ENCODE results near the gene KDELR1. TPM values are rescaled to one million over a fixed set of nuclear protein-coding genes. Genes with fewer than 3 reads are reported as not detected.
A peak's percentile ranks its signal among the peaks of the same experiment; 100 is the strongest.

The KDELR1 gene
- total RNA-seq, 1 experiment from 2014 or later = 82.2 TPM

DNA sequence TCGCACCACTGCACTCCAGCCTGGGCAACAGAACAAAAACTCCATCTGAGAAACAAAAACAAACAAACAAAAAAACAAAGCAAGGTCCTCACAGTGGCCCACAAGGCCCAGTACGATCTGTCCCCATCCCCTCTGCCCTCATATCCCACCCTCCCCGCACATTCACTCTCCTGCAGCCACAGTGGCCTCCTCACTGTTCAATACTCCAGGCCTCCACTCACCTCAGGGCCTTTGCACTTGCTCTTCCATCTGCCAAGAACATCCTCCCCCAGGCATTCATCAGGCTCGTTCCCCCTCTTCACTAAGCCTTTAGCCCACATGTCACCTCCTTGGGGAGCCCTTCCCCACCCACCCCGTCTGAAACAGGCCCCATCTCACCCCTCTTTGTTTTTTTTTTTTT is 32.2 kb downstream of the KDELR1 start:
- in situ Hi-C loops (cut with HindIII; ENCODE audit: low pct_unique_long_range_greater_than_20kb, low sequenced_read_pairs) = no loop called here
- DNase-seq (ENCODE audit: low read depth, low spot score) = no peak

DNA sequence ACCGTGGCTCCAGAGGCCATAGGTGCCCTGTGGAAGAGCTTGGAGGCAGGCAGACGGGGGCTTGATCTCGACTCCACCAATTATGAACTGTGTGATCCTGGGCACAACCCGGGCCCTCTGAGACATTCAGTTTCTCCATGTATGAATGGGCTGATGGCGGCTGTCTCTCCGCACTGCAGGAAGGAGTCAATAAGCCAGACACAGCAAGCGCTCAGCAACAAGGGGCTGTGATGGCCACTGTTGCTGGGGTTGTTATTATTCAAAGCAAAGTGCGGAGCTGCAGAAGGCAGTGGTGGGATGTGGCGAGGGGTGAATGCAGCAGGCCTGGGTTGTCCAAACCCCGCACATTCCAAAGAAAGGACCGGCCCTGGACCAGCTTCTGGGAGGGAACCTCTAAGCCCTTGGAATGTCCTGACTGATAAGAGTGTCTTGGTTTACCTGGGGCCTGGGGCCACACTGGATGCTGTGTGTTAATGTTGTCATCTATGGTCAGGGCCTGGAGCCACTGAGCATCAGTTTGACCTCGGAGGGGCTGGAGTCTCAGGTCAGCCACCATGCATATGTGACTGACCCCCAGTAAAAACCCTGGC is 35.9 kb downstream of the KDELR1 start:
- DNase-seq (ENCODE audit: low read depth, low spot score) = no peak
- in situ Hi-C loops (cut with HindIII; ENCODE audit: low pct_unique_long_range_greater_than_20kb, low sequenced_read_pairs) = no loop called here

DNA sequence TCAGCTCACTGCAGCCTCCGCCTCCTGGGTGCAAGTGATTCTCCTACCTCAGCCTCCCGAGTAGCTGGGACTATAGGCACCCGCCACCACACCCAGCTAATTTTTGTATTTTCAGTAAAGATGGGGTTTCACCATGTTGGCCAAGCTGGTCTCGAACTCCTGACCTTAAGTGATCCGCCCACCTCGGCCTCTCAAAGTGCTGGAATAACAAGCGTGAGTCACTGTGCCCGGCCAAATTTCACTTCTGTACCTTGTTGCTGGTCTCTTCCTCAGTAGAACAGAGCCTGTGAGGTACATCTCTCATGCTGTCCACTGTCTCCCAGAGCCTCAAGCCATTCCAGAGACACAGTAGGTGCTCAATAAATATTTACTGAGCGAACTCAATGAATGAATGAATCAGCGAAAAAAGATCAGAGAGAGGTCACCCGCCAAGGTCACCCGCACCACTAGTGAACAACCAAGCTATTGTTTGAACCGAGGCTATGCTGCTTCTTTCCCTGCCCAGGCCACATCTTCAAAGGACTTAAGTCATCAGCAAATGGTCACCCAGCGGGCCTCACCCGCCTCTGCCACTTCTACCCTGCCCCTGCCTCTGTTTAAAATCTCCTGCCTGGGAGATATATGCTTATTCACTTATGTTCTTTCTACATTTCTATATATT is 36.9 kb downstream of the KDELR1 start:
- DNase-seq (ENCODE audit: low read depth, low spot score) = peak; percentile 64
- in situ Hi-C loops (cut with HindIII; ENCODE audit: low pct_unique_long_range_greater_than_20kb, low sequenced_read_pairs) = no loop called here

DNA sequence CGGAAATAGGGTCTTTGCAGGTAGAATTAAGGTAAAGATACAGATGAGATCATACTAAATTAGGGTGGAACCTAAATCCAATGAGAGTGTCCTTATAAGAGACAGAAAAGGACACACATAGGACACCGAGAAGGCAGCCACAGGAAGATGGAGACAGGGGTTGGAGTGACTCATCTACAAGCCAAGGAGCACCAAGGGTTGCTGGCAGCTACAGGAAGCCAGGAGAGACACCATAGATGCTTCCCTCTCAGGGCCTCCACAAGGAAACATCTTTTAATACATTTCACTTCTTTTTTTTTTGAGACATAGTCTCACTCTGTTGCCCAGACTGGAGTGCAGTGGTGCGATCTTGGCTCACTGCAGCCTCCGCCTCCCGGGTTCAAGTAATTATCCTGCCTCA is 37.7 kb downstream of the KDELR1 start:
- in situ Hi-C loops (cut with HindIII; ENCODE audit: low pct_unique_long_range_greater_than_20kb, low sequenced_read_pairs) = no loop called here
- no peak for DNase-seq (ENCODE audit: low read depth, low spot score)

DNA sequence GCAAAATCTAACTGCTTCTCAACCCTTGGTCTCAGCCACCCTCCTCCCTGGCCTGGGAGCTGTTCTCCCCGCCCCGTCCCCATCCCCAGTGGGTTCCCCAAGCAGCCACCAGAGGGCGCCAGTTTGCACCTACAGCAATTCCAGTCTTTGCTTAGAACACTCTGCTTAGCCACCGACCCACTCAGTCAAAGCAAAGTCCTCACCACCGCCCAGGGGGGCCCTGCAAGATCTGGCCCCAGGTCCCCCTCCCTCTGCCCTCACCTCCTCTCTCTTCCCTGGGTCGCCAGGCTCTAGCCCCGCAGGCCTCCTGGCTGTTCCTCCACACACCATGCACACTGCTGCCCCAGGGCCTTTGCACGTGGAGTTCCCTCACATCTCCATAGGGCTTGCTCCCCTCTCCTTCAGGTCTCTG is 40.0 kb downstream of the KDELR1 start:
- in situ Hi-C loops (cut with HindIII; ENCODE audit: low pct_unique_long_range_greater_than_20kb, low sequenced_read_pairs) = no loop called here
- DNase-seq (ENCODE audit: low read depth, low spot score) = peak; percentile 76

DNA sequence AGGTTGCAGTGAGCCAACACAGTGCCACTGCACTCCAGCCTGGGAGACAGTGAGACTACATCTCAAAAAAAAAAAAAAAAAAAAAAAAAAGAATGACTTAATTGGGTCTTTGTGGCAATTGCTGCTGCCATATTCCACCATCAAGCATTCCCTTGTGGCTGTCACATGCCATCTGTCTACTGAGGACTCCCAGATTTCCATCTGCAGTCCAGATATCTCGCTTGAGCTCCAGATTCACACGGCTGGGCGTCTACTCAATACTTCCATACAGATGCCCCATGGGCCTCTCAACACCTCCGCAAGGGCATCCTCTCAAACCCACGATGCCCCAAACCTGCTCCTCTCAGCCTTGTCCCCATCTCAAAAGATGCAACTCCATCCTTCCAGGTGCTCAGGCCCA is 40.5 kb downstream of the KDELR1 start:
- in situ Hi-C loops (cut with HindIII; ENCODE audit: low pct_unique_long_range_greater_than_20kb, low sequenced_read_pairs) = no loop called here
- DNase-seq (ENCODE audit: low read depth, low spot score) = no peak

DNA sequence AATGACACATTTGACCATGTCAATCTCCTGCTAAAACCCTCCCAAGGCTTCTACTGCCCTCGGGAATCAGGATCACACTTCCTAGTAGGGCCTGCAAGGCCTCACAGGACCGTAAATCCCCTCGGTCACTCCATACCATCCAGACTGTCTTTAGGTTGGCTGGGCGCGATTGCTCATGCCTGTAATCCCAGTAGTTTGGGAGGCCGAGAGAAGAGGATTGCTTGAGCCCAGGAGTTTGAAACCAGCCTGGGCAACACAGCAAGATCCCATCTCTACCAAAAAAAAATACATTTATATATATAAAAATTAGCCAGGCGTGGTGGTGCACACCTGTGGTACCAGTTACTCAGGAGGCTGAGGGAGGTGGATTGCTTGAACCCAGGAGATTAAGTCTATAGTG is 42.6 kb downstream of the KDELR1 start:
- in situ Hi-C loops (cut with HindIII; ENCODE audit: low pct_unique_long_range_greater_than_20kb, low sequenced_read_pairs) = no loop called here
- no peak for DNase-seq (ENCODE audit: low read depth, low spot score)

DNA sequence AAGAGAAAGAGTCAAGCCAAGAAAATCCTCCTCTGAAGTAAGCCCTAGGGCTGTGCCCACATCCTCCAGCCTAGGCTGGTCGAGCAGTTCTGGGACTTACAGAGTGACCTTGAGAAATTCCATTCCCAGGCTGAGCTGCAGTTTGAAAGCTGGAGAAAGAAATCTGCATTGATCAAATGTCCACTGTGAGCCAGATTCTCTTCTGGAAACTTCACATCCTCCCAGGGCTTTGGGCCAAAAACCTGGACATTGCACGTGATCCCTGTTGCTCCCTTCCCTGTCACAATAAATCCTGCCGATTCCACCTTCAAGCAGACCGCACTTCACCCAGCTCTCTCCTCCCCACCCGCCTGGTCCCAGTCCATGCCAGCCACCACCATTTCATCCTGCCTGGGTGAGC is 43.3 kb downstream of the KDELR1 start:
- DNase-seq (ENCODE audit: low read depth, low spot score) = peak; percentile 25
- in situ Hi-C loops (cut with HindIII; ENCODE audit: low pct_unique_long_range_greater_than_20kb, low sequenced_read_pairs) = no loop called here

DNA sequence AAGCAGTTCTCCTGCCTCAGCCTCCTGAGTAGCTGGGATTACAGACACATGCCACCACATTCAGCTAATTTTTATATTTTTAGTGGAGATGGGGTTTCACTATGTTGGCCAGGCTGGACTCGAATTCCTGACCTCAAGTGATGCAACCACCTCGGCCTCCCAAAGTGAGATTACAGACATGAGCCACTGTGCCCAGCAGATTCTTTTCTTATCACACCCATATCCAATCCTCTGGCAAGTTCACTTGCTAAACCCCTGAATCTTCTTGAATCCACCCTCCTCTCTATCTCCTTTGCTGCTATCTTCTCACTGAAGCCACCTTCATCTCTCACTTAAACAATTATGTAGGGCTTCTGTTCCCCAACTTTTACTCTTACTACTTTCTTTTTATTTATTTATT is 45.2 kb downstream of the KDELR1 start:
- DNase-seq (ENCODE audit: low read depth, low spot score) = no peak
- in situ Hi-C loops (cut with HindIII; ENCODE audit: low pct_unique_long_range_greater_than_20kb, low sequenced_read_pairs) = no loop called here

DNA sequence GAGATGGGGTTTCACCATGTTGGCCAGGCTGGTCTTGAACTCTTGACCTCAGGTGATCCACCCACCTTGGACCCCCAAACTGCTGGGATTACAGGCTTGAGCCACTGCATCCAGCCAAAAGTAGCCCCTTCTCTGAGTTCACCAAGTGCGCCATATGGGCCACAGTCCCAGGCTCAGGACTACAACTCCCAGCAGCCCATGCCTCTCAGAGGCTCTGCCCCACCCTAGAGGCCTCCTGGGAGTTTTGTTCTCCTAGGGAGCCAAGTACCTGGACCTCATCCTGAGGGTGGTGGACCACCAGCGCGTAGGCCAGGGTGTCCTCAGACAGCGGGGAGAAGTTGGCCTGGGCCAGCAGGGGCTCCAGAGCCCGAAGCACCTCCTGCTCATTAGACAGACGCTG is 46.5 kb downstream of the KDELR1 start:
- in situ Hi-C loops (cut with HindIII; ENCODE audit: low pct_unique_long_range_greater_than_20kb, low sequenced_read_pairs) = no loop called here
- peak; percentile 35 for DNase-seq (ENCODE audit: low read depth, low spot score)

DNA sequence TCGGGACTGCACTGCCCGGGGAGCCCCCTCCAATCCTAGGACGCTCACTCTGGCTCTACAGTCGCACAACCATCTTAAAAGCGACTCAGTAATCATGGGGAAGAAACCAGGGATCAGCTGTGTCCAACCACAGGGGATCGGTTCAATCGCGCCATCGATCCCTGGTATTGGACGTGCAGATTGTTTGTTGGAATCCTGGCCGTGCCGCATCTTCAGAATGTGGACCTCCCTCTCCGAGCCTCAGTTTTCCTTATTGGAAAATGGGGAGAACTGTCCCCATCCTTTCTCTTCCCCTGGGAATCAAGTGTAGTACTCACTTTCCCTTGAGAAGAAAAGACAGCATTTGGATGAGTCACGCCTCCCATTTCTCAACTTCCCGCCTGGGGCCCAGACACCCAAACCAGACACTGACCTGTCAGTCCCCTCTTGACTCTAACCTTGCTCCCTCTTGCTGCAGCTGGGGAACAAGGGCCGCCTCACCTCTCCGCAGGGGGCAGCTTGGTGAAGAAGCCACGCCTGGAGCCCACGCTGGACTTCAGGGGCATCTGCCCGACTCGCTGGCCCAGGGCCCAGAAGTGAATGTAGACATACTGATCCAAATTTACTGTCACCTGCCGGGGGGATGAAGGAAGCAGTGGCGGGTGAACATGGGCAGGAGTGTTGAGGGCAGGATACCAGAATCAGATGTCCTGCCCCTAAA is 48.4 kb downstream of the KDELR1 start:
- DNase-seq (ENCODE audit: low read depth, low spot score) = no peak
- in situ Hi-C loops (cut with HindIII; ENCODE audit: low pct_unique_long_range_greater_than_20kb, low sequenced_read_pairs) = no loop called here

DNA sequence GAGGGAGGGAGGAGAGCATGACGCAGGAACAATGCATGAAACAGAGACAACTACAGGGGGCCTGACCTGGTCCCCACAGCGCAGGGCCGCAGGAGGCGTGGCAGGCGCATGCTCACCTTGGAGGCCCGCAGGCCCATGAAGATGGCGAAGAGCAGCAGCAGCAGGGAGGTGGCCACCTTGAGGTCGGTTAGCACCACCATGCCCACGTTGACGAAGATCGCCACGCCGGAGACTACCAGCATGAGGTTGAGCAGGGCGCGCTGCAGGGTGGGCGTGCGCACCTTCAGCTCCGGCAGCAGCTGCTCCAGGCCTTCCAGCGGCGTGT is 49.0 kb downstream of the KDELR1 start:
- in situ Hi-C loops (cut with HindIII; ENCODE audit: low pct_unique_long_range_greater_than_20kb, low sequenced_read_pairs) = no loop called here
- no peak for DNase-seq (ENCODE audit: low read depth, low spot score)

DNA sequence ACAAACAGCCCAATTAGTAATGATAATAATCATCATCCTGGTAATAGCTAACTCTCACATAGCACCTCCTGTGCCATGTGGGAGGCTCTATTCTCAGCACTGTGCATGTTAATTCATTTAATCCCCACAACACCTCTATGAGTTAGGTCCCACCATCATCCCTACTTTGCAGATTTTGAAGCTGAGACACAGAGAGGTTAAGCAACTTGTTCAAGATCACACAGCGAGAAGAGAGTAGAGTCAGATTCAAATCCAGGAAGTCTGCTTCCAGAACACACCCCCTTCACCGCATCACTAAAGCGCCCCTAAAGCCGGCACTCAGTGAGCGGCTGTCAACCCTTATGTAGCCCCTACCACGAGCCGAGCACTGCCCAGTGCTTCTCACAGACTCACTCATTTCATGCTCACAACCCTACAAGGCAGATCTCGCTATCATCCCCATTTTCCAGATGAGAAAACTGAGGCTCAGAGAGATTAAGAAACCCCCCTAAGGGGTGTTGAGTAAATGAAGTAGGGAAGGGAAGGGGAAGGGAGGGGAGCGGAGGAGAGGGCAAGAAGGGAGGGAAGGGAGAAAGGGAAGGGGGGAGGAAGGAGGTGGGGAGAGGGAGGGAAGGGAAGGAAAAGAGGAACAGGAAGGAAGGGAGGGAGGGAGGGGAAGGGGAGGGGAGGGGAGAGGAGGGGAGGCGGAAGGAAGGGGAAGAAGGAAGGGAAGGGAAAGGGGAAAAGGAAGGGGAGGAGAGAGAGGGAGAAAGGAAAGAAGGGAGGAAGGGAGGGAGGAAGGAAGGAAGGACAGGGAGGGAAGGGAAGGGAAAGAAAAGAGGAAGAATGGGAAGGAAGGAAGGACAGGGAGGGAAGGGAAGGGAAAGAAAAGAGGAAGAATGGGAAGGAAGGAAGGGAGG is 49.6 kb downstream of the KDELR1 start:
- no peak for DNase-seq (ENCODE audit: low read depth, low spot score)
- in situ Hi-C loops (cut with HindIII; ENCODE audit: low pct_unique_long_range_greater_than_20kb, low sequenced_read_pairs) = no loop called here

DNA sequence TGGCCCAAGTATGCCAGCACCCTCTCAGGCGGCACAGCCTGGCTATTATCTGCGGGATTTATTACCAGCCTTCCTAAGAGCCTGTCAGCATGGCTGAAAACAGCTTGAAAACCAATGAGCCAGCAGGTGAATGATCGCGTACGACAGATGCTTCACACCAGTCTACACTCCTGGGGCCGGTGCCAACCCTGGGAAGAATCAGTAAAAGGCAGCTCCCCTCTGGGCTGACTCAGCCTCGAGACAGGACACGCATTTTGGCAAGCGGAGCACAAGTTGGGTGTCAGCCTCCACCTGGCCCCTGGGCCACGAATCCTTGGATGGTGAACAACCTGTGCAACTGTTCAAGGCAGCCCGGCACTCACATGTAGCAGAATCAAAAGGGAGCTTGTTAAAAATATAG is 50.4 kb downstream of the KDELR1 start:
- no peak for DNase-seq (ENCODE audit: low read depth, low spot score)
- in situ Hi-C loops (cut with HindIII; ENCODE audit: low pct_unique_long_range_greater_than_20kb, low sequenced_read_pairs) = no loop called here

DNA sequence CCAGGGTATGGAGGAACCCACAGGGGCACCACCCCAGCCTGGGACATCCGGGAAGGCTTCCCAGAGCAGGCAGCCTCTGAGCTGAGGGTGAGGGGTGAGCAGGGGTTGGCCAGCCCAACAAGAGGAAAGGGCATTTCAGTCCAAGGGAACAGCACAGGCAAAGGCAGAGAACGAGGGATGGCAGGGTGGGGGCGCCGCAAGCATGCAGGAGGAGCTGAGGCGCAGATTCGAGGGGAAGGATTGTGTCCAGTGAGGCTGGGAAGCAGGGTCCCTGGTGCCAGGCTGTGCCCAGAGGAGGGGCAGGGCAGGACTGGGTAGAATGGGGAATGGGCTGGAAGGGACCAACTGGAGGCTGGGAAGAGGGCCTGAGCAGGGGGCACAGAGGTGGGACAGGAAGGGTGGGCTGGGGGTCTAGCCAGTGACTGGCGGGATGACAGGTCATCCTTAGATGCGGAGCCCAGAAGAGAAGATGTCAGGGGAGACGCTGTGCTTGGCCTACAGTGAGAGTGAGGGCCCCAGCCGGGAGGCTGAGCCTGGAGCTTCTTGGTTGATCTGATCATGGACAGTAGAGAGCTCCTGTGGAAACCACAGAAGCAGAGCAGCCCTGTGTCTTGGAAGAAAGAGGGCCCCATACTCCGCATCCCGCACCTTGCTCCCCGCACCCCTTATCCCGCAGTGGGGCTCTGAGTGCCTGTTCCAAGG is 52.4 kb downstream of the KDELR1 start:
- DNase-seq (ENCODE audit: low read depth, low spot score) = no peak
- in situ Hi-C loops (cut with HindIII; ENCODE audit: low pct_unique_long_range_greater_than_20kb, low sequenced_read_pairs) = no loop called here

DNA sequence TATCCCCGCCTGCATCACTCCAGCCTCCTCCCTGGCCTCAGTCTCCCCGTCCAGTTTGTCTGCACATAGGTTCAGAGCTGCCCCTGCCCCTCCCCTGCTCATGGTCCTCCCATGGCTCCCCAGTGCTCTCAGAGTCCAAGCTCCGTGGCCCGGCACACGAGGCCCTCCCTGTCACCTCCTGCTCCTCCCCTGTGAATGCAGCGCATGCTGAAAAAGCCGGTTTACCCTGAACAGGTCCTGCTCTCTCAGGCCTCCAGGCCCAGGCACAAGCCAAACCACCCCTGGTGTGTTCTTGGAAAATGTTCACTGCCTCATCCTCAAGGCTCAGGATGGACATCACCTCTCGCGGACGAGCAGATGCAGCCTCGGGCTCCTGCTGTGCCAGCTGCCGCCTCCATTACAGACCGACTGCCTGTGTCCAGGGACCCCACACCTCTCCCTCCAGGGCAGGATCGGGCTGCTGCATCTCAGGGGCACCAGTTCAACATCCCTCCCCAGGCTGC is 53.0 kb downstream of the KDELR1 start:
- DNase-seq (ENCODE audit: low read depth, low spot score) = no peak
- in situ Hi-C loops (cut with HindIII; ENCODE audit: low pct_unique_long_range_greater_than_20kb, low sequenced_read_pairs) = no loop called here

DNA sequence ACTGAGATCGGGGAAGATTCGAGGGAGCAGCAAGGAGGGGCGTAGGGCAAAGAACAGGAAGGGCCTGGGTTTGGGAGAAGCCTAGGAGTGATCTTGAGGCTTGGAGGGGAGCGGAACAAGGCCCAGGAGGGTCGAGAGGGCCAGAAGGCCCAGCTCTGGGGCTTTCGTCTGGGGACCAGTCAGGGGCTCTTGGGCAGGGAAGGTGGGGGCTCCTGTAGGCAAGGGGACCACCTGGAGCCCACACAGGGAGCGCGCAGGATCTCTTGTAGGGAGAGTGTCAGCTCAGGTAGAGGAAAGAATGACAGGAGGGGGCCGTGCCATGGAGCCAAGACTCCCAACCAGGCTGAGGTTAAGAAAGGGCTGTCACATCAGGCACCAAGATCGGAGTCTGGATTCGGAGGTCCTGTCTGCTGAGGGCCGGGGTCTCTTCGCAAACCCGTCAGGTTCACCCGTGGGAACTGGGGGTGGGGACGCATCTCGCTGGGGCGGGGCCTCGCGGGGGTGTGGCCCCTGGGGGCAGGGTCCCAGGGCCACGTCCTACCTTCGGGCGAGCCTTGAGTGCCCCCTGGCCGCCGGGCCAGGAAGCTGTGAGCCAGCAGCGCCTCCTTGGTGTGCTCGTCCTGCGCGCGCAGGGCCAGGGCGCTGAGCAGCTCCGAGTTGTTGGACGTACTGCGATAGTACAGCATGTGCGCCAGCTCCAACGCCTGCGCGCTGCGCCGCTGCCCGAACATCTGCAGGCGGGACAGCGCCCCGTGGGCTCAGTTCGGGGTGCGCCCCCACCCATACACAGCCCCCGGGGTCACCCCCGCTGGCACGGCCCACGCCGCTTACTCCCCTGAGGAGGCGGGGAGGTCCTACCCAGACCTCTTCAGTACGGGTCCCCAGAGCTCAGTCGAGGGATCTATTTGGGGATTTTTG is 57.6 kb downstream of the KDELR1 start:
- in situ Hi-C loops (cut with HindIII; ENCODE audit: low pct_unique_long_range_greater_than_20kb, low sequenced_read_pairs) = no loop called here
- peak; percentile 93 for DNase-seq (ENCODE audit: low read depth, low spot score)
